Right forelimb (tissue), 1 donor: ENCODE results near the gene TRIM10.
A peak's percentile ranks its signal among the peaks of the same experiment; 100 is the strongest.
"Not testable (repeated sequence)": the region's sequence is repeated elsewhere in the genome, so short reads cannot be mapped to it uniquely, and the experiment has no call there.

Source experiments
- DNase-seq: peaks from one replicate; pipeline ENCODE4 v3.0.0-alpha.2; 2018

The TRIM10 gene

DNA sequence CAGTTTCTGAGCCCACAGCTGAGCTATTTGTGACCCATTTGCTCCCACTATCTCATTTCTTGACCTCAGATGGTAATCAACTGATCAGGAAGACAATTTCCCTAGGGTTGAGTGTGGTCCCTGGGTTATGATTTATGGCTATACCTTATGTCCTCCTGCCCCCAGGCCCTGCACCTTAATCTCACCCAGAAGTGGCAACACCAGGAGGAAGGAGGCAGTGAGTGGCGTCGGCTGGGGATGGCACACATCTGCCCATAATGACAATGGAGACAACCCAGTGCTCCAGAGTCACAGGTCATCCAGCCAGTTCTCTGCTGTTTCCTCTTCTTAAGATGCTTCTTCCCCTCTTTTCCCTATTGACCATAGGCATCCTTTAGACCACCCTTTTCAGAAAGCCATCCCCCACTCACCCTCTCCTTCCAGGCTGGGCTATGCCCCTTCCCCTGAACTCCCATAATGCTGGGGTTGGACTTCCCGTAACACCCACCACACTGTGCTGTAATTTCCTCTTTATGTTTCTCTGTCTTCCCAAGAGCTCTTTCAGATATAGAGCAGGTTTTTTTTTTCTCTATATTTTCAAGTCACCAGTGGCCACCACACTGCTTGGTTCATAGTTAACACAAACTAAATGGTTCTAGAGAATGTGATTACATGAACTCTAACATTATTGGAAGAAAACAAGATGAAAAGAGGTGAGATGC, 8.0 kb downstream of the TRIM10 start:
- no peak for DNase-seq

DNA sequence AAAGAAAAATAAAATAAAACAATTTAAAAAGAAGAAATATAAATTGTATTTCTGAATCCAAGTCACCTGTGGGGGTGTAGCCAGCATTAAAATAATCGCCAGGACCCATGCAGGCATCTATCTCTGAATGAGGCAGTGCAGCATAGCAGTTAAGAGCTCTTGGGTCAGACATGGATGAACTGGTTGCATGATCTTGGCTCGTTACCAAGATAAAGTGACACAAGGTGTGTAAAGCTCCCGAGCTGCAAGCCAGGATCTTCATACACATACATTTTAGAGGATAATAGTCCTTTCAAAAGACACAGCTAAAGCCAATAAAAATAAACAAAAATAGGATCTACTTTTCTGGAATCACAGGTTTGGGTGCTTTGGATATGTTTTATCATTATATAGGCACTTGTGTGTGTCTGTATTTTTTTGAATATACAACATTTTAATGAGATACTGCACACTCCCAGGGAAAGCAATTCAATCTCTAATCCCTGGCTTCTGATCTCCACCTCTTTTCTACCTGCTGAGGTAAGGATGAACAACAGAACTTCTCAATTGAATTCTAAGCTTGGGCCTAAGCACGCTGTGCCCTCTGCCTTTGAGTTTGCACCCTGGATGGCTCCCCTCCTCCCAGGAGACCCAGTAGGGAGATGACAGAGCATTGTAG, 8.9 kb downstream of the TRIM10 start:
- DNase-seq, result no peak

DNA sequence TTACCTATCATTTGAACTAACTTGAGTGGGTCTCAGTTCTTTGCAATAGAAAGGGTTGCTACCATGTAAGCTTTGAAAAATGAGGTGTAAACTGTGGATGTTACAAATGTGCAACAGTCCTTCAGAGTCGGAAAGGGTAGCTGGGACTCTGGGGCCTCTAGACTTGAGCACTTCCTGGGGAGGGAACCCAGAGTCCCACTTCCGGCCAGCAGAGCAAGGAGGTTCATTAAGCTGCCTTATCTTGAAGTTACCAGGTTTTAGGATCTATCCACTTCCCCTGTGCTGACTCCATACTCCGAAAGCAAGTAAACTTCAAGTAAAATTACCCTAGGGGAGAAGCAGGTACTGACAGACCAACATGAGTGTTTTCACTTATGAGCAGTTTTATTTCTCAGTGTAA, 9.4 kb downstream of the TRIM10 start:
- no peak for DNase-seq

DNA sequence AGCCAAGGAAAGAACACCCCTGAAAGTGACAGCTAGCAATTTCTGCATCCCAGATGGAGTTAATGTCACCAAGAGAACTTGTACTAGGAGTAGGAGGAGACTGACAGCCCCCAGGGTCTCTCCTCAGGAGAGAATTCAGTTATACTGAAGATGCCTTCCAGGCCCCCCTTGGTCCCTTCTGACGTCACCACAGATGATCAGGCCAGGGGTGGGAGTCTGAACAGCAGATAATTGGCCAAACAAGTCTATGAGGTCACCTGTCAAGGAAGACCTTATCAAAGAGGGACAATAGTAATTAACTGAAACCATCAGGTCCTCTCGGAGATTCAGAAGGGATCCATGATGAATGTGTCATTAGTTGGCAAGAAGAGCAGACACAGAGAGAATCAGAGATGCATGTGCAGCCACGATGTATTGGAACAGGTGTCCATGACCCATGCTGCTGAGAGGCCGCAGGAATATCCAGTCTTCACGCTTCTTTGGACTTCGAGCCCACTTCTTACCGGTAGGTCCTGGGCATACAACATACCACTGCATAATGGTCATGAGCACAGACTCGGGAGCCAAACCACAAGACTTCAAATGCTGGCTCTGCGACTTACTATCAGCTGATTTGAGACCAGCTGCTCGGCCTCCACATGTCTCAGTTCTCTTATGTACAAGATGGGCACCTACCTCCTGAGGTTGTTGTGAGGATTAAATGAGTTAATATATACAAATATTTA, 10.2 kb downstream of the TRIM10 start:
- DNase-seq, result no peak

DNA sequence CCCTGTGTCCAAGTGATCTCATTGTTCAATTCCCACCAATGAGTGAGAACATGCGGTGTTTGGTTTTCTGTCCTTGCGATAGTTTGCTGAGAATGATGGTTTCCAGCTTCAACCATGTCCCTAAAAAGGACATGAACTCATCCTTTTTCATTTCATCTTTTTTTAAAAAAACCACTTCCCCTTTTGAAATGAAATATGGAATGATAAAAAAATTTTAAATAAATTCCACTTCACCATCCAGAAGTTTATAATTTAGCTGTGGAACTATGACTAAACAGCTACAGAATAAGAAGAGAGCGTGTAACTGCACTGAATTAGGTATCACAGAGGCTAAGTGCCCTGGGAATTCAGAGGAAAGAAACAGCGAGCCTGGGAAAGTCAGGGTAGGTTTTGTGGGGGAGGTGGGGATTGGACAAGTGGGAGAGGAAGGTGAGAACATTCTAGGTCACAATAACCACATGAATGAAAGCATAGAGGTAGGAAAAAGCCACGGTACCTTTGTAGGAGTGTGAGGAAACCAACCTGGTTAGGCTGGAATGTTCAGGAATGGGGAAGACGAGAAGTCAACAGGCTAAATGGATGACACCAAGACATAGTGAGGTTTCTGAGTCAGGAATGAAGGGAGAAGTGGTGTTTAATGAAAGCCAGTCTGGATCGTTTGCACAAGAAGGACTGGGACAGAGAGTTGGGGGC, 11.0 kb downstream of the TRIM10 start:
- no peak for DNase-seq

DNA sequence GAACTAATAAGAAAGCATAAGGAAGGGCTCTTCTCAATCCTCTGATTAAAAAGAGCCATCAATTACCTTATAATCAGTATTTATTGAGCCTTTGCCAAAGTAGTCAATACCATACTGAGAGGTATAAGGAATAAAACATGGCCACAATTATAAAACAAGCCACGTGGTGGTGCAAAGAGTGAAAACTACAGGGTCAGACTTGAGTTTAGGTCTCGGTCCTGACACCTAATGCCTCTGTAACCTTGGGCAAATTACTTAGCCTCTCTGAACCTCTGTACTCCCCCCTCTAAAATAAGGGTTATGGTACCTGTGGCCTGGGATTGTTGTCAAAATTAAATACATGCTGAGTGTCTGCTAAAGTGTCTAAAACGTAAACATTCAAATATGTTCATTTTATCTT, 11.8 kb downstream of the TRIM10 start:
- no peak for DNase-seq

DNA sequence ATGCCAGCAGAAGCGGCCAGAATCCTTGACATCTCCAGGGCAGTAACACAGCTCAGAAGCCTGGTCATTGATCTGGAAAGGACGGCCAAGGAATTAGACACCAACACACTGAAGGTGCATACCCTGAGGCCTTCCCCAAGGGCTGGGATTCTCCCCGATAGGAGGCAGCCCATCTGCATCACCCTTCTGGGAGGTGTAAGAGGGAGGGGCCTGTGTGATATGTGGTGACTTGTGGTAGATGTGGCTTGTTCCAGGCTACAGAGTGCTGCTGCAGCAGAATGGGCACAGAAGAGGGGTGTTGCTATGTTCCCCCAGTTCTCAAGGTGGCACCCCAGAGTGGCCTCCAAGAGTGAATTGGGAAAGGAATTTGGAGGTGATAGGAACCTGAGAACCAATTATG, 13.9 kb downstream of the TRIM10 start:
- DNase-seq, result no peak

DNA sequence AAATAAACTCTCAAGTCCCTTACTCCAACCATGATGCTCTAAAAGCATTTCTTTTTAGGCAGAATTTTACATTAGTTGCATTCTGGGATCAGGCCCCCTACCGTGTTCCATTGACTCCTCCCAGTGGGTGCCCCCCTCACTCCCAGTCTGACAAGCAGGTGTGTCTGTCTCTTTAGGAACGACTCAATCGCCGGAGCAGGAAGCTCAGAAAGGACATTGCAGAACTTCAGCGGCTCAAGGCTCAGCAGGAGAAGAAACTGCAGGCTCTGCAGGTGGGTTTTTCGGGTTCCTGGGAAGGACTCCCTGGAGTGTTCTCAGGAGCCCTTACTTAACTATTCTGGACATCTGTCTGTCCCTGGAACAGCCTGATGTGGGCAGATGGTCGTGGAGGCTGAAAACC, 15.2 kb downstream of the TRIM10 start:
- no peak for DNase-seq

DNA sequence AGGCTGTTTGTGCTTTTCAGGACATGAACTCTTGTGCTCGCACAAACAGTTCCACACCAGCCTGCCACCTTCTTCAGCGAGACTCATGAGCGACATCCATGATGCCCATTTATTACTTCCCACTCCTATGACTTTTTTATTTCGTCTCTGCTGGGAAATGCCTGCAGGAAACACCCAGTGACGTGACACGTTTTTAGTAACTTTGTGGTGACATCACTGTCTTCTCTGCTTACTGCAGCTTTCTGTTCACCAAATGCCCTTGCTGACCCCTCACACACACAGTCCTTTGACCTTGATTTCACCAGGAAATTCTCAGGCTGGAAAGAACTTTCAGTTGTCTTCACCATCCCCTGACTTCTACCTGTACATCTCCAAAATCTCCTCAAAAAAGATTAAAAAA, 16.2 kb downstream of the TRIM10 start:
- DNase-seq, result no peak

DNA sequence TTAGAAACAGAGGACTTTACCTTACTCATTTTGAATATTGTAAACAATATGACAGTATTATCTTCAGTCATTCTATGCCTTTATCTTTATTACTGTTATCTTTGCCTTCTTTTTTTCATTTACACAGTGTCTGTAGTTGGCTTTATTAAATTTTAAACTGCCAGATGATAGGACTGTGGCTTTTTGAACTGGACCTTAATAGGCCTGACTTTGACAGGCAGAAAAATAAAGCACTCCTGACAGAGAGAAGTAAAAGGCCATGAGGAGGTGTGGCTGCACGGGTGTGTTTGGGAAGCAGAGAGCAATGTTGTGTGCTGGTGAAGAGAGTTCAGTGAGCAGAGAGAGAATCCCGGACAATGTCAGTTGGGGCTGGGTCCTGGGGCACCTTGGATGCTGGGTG, 17.2 kb downstream of the TRIM10 start:
- DNase-seq, result no peak

DNA sequence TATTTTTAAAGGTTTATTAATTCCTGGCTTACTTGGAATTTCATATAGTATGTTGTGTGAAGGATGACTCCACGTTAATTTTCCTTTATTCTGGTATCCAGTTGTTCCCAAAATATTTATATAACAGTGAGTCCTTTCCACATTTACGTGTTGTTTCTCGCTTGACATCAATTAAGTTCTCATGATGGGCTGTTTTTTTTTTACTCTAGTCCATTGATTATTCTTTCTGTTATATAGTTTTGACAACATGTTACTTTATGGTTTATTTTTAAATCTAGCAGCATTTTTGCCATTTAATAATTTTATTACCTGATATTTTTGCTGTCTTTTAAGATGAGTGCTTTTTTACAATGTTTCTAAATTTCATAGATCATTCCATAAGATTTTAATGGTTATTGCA, 18.3 kb downstream of the TRIM10 start:
- DNase-seq, result no peak

DNA sequence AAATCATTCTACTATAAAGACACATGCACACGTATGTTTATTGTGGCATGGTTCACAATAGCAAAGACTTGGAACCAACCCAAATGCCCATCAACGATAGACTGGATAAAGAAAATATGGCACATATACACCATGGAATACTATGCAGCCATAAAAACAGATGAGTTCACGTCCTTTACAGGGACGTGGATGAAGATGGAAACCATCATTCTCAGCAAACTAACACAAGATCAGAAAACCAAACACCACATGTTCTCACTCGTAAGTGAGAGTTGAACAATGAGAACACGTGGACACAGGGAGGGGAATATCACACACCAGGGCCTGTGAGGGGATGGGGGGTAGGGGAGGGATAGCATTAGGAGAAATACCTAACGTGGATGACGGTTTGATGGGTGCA, 20.8 kb downstream of the TRIM10 start:
- not testable (repeated sequence) for DNase-seq

DNA sequence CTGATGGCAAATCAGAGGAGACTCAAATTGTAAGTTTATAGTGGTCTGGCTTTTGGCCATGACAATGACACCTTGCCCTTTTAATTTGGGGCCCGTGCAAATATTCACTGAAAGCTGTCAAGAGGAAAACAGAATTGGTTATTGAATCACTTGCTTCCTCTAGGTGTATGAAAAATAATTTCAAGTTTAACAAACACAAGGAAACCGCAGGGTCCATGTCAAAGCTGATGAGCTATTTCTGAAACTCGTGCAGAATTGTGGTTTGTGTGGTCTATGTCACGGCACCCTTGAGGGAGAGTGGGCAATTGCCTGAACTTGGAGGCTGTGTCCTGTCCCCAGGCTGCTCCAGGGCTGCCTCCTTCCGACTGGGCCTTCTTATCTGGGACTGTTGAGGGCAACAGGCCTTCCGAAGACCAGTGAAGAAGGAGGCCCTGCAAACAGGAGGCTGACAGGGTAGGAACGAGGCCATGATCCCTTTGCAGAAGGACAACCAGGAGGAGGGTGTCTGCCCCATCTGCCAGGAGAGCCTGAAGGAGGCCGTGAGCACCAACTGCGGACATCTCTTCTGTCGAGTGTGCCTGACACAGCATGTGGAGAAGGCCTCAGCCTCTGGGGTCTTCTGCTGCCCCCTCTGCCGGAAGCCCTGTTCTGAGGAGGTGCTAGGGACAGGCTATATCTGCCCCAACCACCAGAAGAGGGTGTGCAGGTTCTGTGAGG, 24.3 kb downstream of the TRIM10 start:
- DNase-seq, result no peak

DNA sequence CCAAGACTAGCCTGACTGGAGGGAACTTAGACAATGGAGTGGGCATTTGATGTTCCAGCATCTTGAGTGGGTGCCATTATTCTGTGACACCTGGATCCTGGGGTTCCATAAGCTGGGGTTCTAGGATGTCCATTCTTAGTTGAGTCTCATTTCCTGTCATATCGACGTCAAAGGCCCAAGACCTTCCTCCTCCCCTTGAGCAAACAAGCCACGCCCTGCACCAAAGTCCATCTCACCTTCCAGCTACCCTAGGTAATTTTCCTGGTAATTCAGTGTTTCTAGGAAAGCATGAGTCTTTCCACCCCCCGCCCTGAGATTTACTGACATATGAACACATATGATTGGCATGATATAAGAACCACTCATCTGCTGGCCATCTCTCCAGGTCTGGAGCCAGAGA, 25.3 kb downstream of the TRIM10 start, which contains the start of gene TRIM40:
TSS of gene TRIM40 (plus strand) at position 384 of the 400 bp plus-strand sequence. CDS start 897 bp downstream, outside the sequence.
- no peak for DNase-seq

DNA sequence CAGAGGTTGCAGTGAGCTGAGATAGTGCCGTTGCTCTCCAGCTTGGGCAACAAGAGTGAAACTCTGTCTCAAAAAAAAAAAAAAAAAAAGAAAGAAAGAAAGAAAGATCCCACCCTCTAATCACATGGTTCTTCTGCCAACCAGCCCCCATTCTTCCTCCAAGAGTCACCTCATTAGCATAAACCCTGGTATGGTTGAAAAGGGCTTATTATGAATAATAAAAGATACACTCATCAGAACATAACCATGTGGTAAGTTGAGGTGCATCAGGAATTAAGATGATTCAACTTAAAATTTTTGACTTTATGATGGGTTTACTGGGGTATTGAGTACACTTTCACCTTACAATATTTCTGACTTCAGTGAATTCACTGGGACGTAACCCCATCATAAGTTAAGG, 25.9 kb downstream of the TRIM10 start:
- DNase-seq, result no peak

DNA sequence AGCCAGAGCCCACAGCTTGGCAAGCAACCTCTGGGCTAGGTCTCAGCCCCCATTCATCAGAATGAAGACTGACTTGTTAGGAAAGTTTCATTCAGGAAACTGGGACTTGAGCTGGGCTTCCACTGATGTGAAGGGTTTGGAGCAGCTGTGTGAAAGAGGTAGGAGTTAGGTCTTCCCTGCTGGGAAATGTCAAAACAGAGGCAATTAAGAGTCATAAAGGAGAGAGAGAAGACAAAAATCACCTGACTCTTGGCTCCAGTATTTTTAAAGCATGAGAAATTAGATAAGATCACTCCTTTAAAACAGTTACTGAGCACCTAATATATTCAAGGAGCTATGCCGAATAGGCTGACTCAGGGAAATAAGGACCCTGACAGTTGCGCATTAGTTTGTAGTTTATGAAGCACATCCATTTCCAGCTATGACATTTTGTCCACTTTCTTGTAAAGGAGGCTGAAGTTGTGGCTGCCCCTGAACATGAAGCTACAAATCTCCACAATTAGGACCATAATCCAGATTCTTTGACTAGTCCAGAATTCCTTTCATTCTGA, 29.0 kb downstream of the TRIM10 start:
- no peak for DNase-seq

DNA sequence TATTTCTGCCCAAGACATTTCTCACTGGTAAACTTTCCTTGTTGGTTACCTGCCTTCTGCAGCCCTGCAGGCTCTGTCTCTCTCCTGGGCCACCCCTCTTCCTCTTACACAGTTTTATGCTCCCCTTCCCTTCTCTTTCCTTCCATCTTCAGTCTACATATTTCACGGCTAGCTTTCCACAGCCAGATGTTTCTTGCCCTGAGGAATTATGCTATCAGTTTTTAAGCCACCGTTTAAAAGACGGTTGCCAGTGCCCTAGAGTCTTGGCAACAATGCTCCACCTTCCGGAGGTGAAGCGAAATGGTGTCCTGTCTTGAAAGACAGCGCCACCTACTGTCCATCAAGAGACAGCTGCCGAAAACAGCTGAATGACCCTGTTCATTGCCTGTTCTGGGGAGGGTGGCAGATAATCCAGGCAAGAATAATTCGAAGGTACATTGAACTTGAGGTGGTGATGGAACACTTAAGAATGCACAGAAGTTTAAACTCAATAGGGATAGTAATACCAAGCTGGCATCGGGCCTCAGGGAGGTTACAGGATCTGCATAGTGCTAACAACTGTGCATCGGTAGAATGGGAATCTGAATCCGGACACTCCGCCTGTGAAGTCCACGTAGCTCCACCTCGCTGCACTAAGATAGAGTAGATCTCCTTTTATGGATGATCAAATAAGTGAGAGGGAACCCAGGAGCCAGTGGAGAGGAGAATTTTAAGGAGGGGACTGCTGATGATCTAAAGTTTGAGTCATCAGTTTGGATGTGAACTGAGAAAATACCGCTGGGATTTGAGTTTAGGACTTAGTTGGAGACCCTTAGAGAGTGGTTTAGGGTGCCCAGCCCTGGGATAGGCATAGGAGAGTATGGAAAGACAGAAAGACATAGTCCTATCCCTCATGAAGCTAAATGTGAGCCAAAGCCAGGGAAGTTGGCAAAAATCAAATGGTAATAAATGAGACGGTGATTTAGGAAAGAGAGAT, 29.8 kb downstream of the TRIM10 start:
- DNase-seq, result peak; percentile 59

DNA sequence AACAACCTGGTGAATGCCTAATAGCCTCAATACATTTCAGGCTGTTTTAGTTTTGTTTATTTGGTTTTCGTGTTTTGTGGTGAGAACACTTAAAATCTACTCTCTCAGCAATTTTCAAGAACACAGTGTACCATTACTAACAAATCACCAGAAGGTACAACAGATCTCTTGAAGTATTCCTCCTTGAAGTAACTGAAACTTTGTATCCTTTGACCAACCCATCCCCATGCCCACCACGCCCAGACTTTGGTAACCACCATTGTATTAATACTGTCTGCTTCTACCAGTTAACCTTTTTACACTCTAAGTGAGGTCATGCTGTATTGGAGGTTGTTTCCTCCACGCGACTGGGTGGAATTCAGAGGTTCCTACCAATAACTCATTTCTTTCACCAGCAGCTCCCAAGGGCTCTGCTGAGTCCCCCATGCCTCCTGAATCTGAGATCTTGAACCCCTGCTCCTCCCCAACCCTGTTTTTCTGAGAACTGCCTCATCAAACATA, 30.8 kb downstream of the TRIM10 start:
- no peak for DNase-seq

DNA sequence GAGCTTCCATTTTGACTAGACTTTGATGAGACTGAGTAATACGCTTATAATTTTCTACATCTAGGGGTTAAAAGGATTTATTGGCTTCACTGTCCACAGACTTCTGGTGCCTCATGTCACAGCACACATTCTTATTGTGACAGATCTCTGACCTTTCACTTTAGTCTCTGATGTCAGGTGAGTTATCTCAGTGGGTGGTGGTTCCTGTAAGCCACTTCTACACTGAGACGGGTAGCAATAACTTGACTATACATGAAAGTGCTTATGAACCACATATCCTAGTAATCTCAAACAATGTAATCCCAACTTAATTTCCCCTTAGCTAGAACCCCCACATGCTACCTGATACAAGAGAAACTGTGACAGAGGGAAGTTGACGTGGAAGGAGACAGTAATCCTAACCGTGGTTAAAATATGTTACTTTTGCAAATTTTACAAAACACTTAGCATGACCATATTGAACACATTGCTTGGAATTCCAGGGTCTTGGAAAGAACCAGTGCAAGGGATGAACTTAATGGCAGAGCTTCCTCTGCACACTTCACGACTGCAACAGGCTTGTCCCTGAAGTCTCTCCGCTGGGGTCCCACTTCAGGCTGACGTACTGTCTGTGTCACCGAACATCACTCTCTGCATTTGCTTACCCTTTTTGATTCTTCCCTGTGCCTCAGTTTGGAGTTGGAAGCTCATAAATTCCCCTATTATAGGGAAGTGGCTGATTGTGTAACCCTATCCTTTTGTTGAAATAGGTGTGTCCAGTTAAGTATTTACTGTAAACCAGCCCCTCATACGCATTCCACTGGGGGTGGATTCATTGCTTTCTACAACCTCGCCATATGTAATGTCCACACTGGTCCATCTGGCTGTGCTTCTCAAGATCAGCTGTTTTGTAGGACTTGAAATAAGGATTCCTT, 31.5 kb downstream of the TRIM10 start:
- DNase-seq, result no peak
